GM21737 (cell line): ENCODE measurements around the gene C16orf92.
"Not testable (repeated sequence)": the region's sequence is repeated elsewhere in the genome, so short reads cannot be mapped to it uniquely, and the experiment has no call there.

ENCODE experiments used
- ATAC-seq: cut with Tn5 transposase; IDR thresholded peaks from one replicate; pipeline ENCODE4 v1.9.1; 2021; ENCODE audit warnings: mild to moderate bottlenecking, moderate library complexity; ENCODE audit not compliant: unreplicated experiment

C16orf92 gene

GRCh38 chr16:30023586-30023985 is 588 bp downstream of the C16orf92 start:
- ATAC-seq: no peak

DNA sequence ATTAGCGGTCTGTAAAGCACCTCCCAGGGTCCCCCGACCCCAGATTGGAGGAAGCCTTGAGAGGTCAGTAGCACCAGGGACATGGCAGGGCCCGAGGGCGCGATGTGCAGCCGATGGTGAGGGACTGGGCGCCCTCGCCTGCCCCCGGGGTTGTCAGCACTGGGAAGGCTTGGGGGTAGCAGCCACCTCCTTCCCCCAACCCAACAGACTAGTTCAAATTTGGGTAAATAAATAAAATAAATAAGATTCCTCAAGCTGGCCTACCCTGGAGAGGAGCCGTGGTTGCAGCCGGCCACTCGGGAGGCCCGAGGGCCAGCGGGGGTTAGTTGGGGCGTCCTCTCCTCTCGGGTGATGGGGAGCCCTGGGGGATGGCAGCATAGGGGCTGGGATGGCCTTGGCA is 1.5 kb downstream of the C16orf92 start:
- no peak for ATAC-seq

- ATAC-seq: no peak
Measured at GRCh38 chr16:30025156-30025555, 2.2 kb downstream of the C16orf92 start.

DNA sequence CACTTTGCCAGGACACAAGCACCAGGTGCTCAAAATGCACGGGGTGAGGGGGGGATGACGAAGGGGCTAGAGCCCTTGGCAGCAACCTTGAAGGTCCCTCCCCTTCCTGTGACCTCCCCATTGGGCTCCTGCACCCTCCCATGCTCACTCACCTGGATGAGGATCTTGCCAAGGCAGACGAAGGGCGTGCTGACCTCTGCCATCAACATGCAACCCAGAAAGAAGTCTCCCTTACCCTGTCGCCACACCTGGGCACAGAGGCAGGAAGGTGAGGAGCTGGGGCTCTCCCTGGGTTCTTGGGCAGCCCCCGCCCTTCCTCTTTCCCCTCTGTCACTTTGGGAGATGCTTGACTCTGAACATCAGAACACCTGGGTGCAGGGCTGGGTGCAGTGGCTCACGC is 2.6 kb downstream of the C16orf92 start:
- ATAC-seq: no peak

DNA sequence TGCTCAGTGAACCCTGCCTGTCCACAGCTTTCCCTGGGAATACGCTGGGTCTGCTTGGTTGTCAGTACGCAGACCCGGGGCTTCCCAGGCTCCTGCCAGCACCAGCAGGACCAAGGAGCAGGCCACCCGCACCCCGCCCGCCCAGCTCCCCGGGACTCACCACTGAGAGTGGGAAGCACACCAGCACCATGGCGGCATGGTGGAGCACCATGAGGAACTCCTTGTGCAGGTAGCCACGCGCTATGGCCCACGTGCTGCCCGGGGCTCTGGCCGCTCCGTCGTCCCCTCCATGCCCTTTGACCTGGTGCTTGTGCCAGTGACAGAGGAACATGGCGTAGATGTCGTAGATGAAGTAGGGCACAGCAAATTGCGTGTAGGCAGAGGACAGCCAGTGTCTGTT is 3.5 kb downstream of the C16orf92 start:
- ATAC-seq: no peak

- ATAC-seq: no peak
Measured at GRCh38 chr16:30027588-30028437, 4.8 kb downstream of the C16orf92 start.

- ATAC-seq: no peak
Measured at GRCh38 chr16:30028438-30029076, 5.6 kb downstream of the C16orf92 start.

DNA sequence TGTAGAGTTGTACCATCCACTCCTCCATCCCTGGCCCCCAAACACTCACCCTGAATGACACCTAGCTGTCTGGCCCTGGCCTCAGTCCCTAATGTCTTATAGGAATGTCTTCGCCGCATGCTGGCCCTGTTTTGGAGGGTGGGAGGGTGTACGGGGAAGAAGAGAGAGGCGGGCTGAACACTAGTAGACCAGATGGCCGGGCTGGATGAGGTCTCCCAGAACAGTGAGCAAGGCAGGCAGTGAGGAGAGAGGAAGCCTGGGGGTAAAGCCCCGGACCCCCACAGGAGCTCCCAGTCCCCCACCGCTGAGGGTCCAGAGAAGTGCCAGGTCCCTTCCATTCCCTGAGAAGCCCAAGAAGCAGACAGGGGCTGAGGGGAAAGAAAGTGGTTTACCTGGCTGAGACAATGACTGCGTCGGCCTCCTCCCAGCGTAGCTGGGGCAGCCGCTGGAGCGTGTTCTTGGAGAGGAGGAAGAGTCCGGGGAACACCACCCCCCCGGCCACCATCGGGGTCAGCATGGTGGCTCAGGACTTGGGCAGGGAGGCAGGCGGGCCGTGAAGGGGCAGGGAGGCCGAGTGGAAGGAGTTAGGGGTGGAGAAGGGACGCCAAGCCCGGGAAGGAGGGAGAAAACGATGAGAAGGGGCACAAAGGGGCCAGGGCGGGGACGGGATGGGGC is 7.2 kb downstream of the C16orf92 start:
- ATAC-seq: no peak

GRCh38 chr16:30030841-30031413 is 7.9 kb downstream of the C16orf92 start, which contains the start of gene TLCD3B:
Gene TLCD3B, minus strand, starts transcription at chr16:30031271. Its CDS starts 744 bp downstream, at chr16:30030527.
- no peak for ATAC-seq

GRCh38 chr16:30031477-30031918 is 8.5 kb downstream of the C16orf92 start:
- ATAC-seq: no peak

DNA sequence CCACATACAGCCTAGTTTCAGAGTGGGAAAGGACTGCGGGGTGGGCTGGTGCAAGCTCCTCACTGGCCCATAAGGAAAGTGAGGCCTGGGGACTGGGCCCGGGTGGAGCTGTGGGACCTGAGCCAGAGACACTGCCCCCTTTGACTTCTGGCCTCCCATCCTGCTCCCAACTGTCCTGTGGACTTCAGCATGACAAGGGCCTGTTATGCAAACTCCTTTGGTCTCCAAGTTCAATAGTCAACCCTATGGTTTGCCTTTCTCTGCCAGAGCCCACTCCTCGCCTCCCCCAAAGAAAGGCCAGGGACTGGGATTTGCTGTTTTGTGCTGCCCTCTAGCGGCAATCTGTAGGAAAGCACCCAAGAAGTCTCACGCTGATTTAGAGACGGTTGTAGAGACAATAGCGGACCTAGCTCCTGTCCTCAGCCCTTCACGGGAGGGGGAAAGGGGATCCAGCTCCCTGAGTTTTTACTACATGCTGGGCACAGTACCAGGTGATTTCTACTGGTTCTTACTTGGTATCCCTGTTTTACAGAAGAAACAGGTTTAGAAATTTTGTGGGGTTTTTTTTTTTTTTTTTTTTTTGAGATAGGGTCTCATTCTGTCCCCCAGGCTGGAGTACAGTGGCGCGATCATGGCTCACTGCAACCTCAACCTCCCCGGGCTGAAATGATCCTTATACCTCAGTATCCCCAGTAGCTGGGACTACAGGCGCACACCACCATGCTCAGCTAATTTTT is 9.3 kb downstream of the C16orf92 start:
- ATAC-seq: no peak

DNA sequence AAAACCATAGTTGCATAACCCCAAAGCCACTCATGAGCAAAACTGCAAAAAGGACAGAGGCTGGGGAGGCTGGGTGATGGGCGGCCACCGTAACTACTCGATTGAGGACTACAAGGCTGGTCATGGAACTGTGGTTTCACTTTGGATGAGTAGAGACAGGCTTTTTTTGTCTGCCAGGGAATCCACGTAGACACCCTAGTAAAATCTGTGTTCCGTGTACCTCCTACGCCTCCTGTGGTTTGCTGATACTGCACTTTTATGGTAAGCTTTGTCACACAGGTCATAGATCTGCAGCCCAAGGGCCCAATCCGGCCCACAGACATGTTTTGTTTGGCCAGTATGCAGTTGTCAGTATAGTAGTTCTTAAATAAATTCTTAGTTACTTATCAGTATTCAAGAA is 10.3 kb downstream of the C16orf92 start:
- no peak for ATAC-seq

DNA sequence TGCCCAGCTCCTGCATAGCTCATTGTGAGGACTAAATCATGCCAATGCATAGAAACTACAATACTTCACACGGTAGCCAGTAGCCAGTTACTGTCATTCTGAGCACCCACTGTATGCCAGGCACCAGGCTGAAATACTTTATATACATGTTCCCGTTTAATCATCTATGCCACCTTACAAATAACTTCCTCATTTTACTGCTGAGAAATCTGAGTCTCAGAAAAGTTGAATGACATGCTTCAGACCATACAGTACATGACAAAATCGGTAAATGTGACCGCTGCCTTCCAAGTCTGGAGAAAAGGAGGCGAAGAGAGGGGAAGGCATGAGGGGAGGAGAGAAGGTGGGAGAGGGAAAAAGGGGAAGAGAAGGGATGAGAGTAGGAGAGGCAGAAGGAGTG is 17.2 kb downstream of the C16orf92 start:
- ATAC-seq: no peak

- ATAC-seq: not testable (repeated sequence)
Measured at GRCh38 chr16:30040690-30041089, 17.7 kb downstream of the C16orf92 start.

DNA sequence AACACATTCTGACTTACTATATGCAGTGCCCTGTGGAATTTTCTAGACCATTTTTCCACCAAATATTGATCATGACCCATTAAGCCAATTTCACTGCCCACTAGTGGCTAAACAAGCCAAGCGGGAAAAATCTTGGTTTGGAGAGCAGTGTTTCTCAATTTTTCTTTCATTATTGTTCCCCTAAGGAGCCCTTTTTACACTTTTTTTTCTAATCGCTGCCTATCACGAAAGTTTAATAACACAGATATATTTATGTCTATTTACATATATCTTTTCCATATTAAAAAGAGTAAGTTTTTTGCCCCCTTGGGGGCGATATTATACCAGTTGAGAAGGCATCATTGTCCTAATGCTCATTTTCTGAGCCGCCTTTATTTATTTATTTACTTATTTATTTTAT is 18.8 kb downstream of the C16orf92 start:
- ATAC-seq: no peak

DNA sequence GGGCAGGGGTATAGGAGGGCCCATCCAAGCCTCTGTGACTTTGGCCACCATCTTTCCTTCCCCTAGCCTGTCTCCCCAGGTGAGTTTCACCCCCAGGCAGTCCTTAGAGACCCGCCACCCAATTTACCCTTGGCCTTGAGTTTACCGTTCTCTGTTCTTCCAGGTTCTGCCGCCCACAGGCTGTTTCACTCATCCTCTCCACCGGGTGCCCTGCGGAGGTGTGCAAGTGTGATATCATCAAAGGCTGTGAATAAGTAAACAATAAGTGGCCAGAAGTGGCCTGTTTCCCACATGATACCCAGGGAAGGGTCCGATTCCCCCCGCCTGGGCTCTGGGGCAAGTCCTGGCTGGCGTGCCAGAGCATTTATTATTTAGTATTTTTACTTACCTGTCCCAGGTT is 23.2 kb downstream of the C16orf92 start:
- ATAC-seq: no peak

DNA sequence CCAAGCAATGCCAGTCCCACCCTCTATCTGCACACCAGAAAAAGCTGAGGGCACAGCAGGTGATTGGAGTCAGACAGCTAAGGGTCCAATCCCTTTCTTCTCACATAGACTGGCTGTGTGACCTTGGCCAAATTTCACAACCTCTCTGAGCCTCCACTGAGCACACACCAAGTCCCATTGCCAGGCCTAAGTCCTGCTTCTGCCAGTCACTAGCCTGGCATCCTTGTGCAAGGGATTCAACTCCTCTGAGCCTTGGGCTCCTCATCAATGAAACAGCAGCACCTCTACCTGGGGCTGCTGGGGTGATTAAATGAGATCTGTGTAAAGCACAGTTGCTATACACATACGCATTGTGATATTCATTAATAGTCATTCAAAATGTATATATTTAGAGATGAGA is 23.6 kb downstream of the C16orf92 start:
- no peak for ATAC-seq

- ATAC-seq: no peak
Measured at GRCh38 chr16:30049871-30050270, 26.9 kb downstream of the C16orf92 start.

GRCh38 chr16:30051518-30051917 is 28.5 kb downstream of the C16orf92 start:
- ATAC-seq: no peak

DNA sequence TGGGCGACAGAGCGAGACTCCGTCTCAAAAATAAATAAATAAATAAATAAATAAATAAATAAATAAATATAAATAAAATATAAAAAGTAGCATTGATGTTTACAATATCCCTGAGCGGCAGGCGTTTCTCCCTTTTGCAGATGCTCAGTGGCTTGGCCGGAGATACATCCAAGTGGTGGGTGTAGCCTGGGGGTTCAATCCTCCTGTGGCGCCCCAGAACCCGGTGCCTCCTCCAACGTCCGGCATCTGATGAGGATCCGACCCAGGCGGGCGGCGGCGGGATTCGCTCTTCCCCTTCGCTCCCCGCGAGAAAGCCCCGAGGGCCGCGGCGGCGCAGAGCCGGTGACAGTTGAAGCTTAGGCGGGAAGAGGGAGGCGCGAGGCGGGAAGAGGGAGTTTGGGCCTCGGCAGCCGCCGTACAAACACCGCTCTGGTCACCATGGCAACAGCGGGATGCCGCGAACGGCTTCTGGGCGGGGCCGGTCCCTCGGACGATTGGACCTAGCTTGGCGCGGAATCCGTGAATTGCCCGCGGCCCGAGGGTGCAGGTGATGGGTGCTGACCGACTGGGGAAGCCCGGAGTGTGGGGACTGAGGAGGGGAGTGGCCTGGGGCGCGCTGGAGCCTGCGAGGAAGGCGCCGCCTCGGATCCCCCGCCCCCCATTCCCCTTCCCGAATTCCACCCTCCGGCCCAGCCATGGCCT is 29.8 kb downstream of the C16orf92 start:
- no peak for ATAC-seq
